Adrenal gland (tissue), 5 donors: ENCODE results near the gene FNBP1.

Source experiments
- CTCF ChIP-seq, 6 experiments: fragments of 450-650 bp in 4 of 6; fragments of 200-600 bp in 2 of 6; sonication (generic) in 1 of 6; IDR thresholded peaks; 1 replicate in 5 of 6; 2 replicates in 1 of 6; pipeline versions ENCODE4 v1.5.1 to v1.8.0; 2016 to 2021; ENCODE audit warnings: antibody characterized with exemption in 6 of 6, mild to moderate bottlenecking in 2 of 6, moderate library complexity in 1 of 6
- POLR2A ChIP-seq, 2 donors: fragments of 450-650 bp; IDR thresholded peaks; one replicate each; pipeline ENCODE4 v1.6.1; 2017; ENCODE audit warnings: antibody characterized with exemption in 2 of 2, mild to moderate bottlenecking in 2 of 2, moderate library complexity in 1 of 2
- donor health status: DM: no; HTN: no; CAD: no.

DNA sequence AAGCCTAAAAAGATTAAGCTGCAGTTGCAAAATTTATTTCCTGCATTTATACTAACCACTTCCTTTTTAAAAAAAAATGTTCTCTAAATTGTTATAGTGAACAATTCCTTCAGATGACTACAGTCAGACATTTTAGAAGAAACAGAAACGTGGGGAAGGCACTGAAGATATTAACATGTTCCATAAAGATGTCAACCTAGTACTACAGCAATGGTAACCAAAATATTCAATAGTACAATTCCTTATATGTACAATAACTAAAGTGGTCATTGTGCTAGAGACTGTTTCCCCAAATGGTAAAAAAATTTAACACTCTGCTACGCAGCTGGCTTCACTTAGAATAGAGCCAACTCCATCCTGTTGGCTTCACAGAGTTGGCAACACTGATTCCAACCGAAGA, 97.7 kb downstream of the FNBP1 start:
- TF ChIP-seq CTCF (IDR thresholded peaks at IDR 0.05) (no peak), POLR2A (IDR thresholded peaks at IDR 0.05) (no peak)
